Activated T-helper 1 cell treated with Interleukin-2 at 50 U/mL for 16 hours (primary cell): ENCODE data around the gene WNT9B.
"Not testable (repeated sequence)": the region's sequence is repeated elsewhere in the genome, so short reads cannot be mapped to it uniquely, and the experiment has no call there.

Experiments
- DNase-seq: peaks from one replicate; pipeline ENCODE4 v3.0.0-alpha.2; 2020; ENCODE audit warnings: low read depth

WNT9B gene

GRCh38 chr17:46916211-46916610 is 64.8 kb downstream of the WNT9B start:
- no peak for DNase-seq

- no peak for DNase-seq
Observed at GRCh38 chr17:46916623-46917022, 65.2 kb downstream of the WNT9B start.

GRCh38 chr17:46917041-46917440 is 65.7 kb downstream of the WNT9B start:
- no peak for DNase-seq

- DNase-seq, result no peak
Observed at GRCh38 chr17:46917516-46917915, 66.1 kb downstream of the WNT9B start.

- not testable (repeated sequence) for DNase-seq
Observed at GRCh38 chr17:46921962-46922361, 70.6 kb downstream of the WNT9B start.

- no peak for DNase-seq
Observed at GRCh38 chr17:46922487-46922803, 71.1 kb downstream of the WNT9B start.

GRCh38 chr17:46922804-46923635 is 71.6 kb downstream of the WNT9B start, which contains the start of gene GOSR2:
Gene GOSR2, plus strand, starts transcription at chr17:46923160. Its CDS starts 33 bp downstream, at chr17:46923193.
- peak; percentile 81 for DNase-seq

GRCh38 chr17:46925185-46925868 is 73.9 kb downstream of the WNT9B start:
- DNase-seq, result no peak

GRCh38 chr17:46928467-46929261 is 77.3 kb downstream of the WNT9B start:
- DNase-seq, result no peak

GRCh38 chr17:46929413-46929812 is 78.0 kb downstream of the WNT9B start:
- no peak for DNase-seq

GRCh38 chr17:46930051-46930450 is 78.7 kb downstream of the WNT9B start:
- no peak for DNase-seq

- no peak for DNase-seq
Observed at GRCh38 chr17:46931596-46931995, 80.2 kb downstream of the WNT9B start.

- DNase-seq, result no peak
Observed at GRCh38 chr17:46935658-46936266, 84.4 kb downstream of the WNT9B start.
